SW480 (cell line): ENCODE measurements around the gene BAIAP3.

Experiments
- DNase-seq: peaks from one replicate; pipeline ENCODE4 v3.0.0-alpha.2; 2016; ENCODE audit warnings: low spot score

The BAIAP3 gene

GRCh38 chr16:1346422-1347285, 13.2 kb downstream of the BAIAP3 start:
- DNase-seq, result no peak

DNA sequence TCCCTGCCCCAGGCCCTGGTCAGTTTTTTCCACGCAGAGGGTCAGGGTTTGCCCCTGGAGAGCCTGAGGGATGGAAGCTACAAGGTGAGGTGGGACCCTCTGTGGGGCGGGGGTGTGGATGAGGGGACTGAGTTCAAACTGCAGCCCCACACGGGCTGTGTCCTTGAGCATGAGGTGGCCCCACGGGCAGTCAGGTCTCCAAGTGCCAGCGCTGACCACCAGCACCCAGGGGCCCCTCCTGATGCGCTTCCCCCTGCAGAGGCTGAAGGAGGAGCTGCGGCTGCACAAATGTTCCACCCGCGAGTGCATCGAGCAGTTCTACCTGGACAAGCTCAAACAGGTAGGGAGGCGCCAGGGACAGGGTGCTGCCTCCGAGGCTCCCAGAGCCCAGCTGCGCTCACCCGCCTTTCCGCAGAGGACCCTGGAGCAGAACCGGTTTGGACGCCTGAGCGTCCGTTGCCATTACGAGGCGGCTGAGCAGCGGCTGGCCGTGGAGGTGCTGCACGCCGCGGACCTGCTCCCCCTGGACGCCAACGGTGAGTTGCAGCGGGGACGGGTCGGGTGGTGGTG, 13.9 kb downstream of the BAIAP3 start:
- DNase-seq, result no peak

- no peak for DNase-seq
Observed at GRCh38 chr16:1347962-1348361, 14.5 kb downstream of the BAIAP3 start.

- no peak for DNase-seq
Observed at GRCh38 chr16:1348441-1348840, 15.0 kb downstream of the BAIAP3 start.

- no peak for DNase-seq
Observed at GRCh38 chr16:1348926-1349325, 15.5 kb downstream of the BAIAP3 start.

GRCh38 chr16:1349351-1349750, 15.9 kb downstream of the BAIAP3 start:
- no peak for DNase-seq

DNA sequence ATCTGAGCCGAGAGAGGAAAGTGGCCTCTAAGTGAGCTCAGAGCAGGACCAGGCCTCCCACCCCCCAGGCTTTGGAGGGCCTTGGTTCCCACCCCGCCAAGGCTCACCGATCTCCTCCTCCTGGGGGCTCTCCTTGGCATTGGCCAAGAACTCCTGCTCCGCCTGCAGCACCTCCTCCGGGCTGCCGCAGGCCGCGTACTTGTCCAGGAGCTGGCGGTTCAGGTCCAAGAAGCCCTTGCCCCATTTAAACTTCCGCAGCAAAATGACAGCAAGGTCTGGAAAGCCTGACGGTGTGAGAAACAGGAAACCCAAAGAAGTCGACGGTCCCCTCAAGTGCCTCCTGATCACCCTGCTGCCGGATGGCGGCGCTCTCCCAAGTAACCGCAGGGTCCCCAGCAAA, 16.5 kb downstream of the BAIAP3 start:
- no peak for DNase-seq

DNA sequence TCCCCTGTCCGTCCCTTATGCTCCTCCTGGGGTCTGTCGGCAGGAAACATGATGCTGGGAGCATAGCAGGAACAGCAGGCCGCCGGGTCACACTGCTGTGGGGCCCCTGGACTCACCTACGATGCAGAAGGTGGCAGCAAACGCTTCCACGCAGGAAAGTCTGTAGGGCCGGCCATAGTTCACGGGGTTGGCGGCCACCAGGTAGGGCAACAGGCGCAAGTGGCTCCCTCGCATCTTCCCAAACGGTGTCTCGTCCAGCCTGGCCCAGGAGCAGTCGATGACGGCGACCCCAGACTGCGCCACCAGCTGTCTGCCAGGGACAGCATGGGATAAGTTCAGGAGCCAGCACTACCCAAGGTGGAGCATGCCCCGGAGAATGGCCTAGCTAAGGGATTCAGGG, 17.2 kb downstream of the BAIAP3 start:
- DNase-seq, result no peak

GRCh38 chr16:1351215-1351581, 17.8 kb downstream of the BAIAP3 start:
- no peak for DNase-seq

GRCh38 chr16:1351582-1352362, 18.3 kb downstream of the BAIAP3 start, which contains the start of the genes GNPTG and TSR3:
GNPTG (plus strand) TSS chr16:1351931; CDS start chr16:1351966, 35 bp downstream.
TSR3 (minus strand) TSS chr16:1351878; CDS start chr16:1351804, 74 bp downstream.
- peak; percentile 77 for DNase-seq

GRCh38 chr16:1354815-1355540, 21.5 kb downstream of the BAIAP3 start:
- DNase-seq, result no peak

GRCh38 chr16:1355591-1355990, 22.1 kb downstream of the BAIAP3 start:
- no peak for DNase-seq

- DNase-seq, result no peak
Observed at GRCh38 chr16:1356061-1356900, 22.8 kb downstream of the BAIAP3 start.

- DNase-seq, result peak; percentile 28
Observed at GRCh38 chr16:1357906-1358566, 24.6 kb downstream of the BAIAP3 start.

GRCh38 chr16:1361685-1362360, 28.4 kb downstream of the BAIAP3 start:
- no peak for DNase-seq

DNA sequence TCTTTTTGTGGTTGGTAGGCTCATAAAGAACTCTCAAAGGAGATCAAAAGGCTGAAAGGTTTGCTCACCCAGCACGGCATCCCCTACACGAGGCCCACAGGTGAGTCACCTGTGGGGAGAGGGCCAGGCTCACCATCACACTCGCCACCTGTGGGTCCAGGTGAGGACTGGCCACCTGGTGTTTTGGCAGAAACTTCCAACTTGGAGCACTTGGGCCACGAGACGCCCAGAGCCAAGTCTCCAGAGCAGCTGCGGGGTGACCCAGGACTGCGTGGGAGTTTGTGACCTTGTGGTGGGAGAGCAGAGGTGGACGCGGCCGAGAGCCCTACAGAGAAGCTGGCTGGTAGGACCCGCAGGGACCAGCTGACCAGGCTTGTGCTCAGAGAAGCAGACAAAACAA, 29.4 kb downstream of the BAIAP3 start:
- peak; percentile 63 for DNase-seq

- peak; percentile 46 for DNase-seq
Observed at GRCh38 chr16:1363501-1364041, 30.1 kb downstream of the BAIAP3 start.

DNA sequence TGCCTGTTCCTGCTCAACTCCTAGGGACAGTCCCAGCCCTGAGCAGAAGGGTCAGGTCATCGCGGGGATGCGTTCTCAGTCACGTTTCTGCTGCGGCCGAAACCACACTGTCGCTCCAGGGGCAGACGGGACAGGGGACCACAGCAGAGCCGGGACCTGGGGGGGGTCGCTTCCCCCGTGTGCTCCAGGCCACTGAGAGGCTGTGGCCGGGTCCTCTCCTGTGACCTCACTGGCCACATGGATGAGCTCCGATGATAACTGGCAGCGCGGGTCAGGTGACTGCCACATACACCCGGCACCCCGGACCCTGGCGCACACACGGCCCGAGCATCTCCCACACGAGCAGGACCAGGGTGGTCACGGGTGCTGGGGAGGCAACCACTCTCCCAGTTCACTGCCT, 31.1 kb downstream of the BAIAP3 start:
- no peak for DNase-seq

DNA sequence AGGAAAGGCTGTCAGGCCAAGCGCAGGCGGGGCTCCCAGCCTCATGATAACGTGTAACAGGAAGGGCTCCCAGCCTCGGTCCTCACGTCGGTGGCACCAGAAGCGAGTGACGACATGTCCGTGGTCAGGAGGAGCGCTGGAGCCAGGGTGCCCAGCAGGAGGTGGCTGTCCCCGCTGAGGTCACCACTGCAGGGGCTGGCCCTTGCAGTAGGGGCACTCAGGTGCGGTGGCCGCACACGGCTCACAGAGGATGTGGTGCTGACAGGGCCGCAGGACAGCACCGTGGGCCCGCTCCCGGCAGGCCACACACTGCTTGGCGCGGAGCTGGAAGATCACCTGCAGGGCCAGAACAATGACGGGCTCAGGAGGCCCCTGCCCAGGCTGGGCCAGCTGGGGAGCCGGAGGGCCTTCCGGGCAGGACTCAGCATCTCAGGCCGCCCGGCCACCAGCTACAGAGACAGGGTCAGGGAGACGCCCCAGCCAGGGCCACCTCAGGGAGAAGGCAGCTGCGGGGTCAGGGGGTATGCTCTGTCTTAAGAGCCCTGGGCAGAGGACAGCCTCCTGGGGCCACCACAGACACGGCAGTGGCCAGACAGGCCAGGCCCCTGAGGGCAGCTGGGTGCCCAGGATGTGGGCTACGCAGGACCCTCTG, 32.7 kb downstream of the BAIAP3 start:
- no peak for DNase-seq
